DND-41 (cell line): Measurements from ENCODE around the gene RTN4RL2.

ENCODE experiments used
- ATAC-seq: fragments of 200-7000 bp; cut with Tn5 transposase; 3 replicates; pipeline ENCODE4 v1.9.1; 2021; ENCODE audit warnings: low read depth; ENCODE audit not compliant: insufficient read depth
- DNase-seq: peaks from one replicate; pipeline ENCODE4 v3.0.0-alpha.2; 2020
- H2AFZ ChIP-seq: 2 replicates; pipeline ENCODE4 v1.6.0; 2012; ENCODE audit warnings: low read depth, low read length
- H3K27ac ChIP-seq: 2 replicates; pipeline ENCODE4 v1.5.1; 2012; ENCODE audit warnings: low read length, inconsistent platforms
- H3K27me3 ChIP-seq: fragments of 200-600 bp; sonication (generic); 2 replicates; pipeline ENCODE4 v1.6.0; 2012; ENCODE audit warnings: low read length, mild to moderate bottlenecking, inconsistent platforms; ENCODE audit not compliant: insufficient read depth, poor library complexity
- H3K36me3 ChIP-seq: 2 replicates; pipeline ENCODE4 v1.5.1; 2012; ENCODE audit warnings: low read length, inconsistent platforms; ENCODE audit not compliant: insufficient read depth
- H3K4me1 ChIP-seq: 2 replicates; pipeline ENCODE4 v1.5.1; 2012; ENCODE audit warnings: mild to moderate bottlenecking, low read length; ENCODE audit not compliant: insufficient read depth
- H3K4me2 ChIP-seq: 2 replicates; pipeline ENCODE4 v1.6.0; 2012; ENCODE audit warnings: mild to moderate bottlenecking, moderate library complexity, low read length, inconsistent platforms; ENCODE audit not compliant: insufficient read depth
- H3K4me3 ChIP-seq, 2 experiments: fragments of 200-600 bp in 1 of 2; shearing (Covaris generic) in 1 of 2; 2 replicates each; pipeline ENCODE4 v1.5.1; 2012 to 2016; ENCODE audit warnings: inconsistent platforms in 2 of 2, low read length in 2 of 2, mild to moderate bottlenecking in 2 of 2, low read depth in 1 of 2, moderate library complexity in 1 of 2
- H3K79me2 ChIP-seq: 2 replicates; pipeline ENCODE4 v1.6.0; 2012; ENCODE audit warnings: low read length, inconsistent platforms; ENCODE audit not compliant: insufficient read depth
- H3K9ac ChIP-seq: 2 replicates; pipeline ENCODE4 v1.6.0; 2012; ENCODE audit warnings: low read depth, mild to moderate bottlenecking, inconsistent platforms, low read length, moderate library complexity
- H3K9me3 ChIP-seq: 2 replicates; pipeline ENCODE4 v1.5.1; 2012; ENCODE audit warnings: low read length, moderate library complexity, mild to moderate bottlenecking, inconsistent platforms; ENCODE audit not compliant: insufficient read depth, severe bottlenecking
- H4K20me1 ChIP-seq: 2 replicates; pipeline ENCODE4 v1.6.0; 2012; ENCODE audit warnings: low read length; ENCODE audit not compliant: insufficient read depth
- CTCF ChIP-seq: IDR thresholded peaks from 2 replicates; pipeline ENCODE4 v1.5.1; 2012; ENCODE audit warnings: borderline replicate concordance, low read length, moderate library complexity, mild to moderate bottlenecking; ENCODE audit not compliant: poor library complexity, severe bottlenecking; ENCODE audit errors: extremely low read depth
- EZH2 ChIP-seq: IDR thresholded peaks from 3 replicates; pipeline ENCODE4 v1.6.1; 2012; ENCODE audit warnings: borderline replicate concordance, low read depth, mild to moderate bottlenecking, moderate library complexity, low read length, inconsistent platforms; ENCODE audit not compliant: severe bottlenecking

RTN4RL2 gene

DNA sequence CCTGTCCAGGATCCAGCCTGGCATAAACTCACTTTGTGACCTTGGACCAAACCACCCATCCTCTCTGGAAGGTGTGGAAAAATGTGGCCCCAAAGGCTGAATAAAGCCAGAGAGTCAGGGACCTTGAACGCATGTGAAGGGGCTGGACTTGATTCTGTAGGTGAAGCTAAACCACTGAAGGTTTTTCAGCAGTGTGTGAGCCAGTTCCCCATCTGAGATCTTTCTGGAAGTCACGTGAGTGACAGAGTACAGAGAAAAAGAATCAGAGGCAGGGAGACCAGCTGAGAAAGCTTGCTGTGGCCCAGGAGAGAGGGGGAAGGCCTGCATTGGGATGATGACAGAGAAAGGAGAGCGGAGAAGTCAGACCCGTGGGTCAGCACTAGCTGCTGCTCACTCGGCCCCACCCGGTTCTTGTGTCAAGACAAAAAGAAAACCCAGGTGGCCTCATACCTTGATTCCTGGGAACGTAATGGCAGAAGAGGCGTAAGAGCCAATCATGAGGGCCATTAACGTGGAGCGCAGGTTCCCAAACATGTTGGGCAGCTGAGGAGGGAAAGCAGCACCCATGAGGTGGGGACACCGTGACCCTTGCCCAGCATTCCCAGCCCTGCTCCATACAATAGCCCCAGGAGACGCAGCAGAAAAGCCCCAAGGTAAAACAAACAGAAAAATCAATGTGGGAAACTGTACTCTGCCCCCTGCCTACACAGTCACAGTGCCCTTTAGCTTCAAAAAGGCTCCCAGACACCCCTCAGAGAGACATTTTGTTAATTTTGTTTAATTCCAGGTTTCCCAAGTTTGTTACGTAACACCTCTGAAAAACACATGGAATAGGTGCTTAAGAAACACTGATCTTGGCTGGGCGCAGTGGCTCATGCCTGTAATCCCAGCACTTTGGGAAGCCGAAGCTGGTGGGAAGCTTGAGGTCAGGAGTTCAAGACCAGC, 37.2 kb downstream of the RTN4RL2 start:
- Histone ChIP-seq H3K27me3 (no peaks in the 10 kb centered on the region), H3K79me2 (no peaks in the 10 kb centered on the region), H4K20me1 (no peaks in the 10 kb centered on the region), H3K4me1 (peaks cover 8% of the 10 kb centered on the region), H3K9me3 (no peaks in the 10 kb centered on the region), H3K9ac (no peak overlapping the region), H2AFZ (no peak overlapping the region), H3K4me3 (no peak overlapping the region), H3K27ac (no peak overlapping the region), H3K36me3 (peaks cover 6% of the 10 kb centered on the region; the same call in 1 of the 2 replicates), H3K4me2 (no peak overlapping the region)
- DNase-seq (no peak), ATAC-seq (no peak)
- no peak for TF ChIP-seq CTCF
- TF ChIP-seq EZH2, result no peak

- H3K4me1 ChIP-seq, result peaks cover 6% of the 10 kb centered on the region
- no peak for ATAC-seq
These were observed 38.2 kb downstream of the RTN4RL2 start for GRCh38 chr11:57498540-57498939.

DNA sequence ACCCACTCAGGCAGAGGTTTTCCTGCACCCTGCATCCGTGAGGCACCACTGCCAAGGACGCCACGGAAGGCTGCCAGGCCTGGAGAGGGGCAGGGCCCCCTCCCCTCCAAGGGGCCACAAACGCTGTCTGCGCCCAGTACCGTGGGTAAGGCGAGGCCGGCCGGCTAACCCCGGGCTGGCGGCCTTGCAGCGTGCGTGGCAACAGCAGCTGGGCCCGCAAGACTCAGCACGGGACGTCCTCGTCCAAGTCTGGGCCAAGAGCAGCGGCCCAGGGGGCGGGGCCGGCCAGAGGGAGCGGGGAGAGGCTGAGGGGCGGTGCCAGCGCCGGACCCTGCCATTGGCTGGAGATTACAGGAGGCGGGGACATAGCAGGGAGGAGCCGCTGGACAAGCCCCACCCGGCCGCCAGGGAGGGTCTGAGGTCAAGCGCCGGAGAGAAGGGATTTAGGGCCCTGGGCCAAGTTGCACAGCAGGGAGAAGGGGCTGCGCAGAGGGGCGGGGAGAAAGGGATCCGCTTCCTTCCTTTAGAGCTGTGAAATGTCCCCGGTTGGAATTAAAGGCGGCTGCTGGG, 39.2 kb downstream of the RTN4RL2 start:
- H3K9ac ChIP-seq, result no peak overlapping the region
- H3K9me3 ChIP-seq, result no peaks in the 10 kb centered on the region
- TF ChIP-seq EZH2, result no peak
- no peak for TF ChIP-seq CTCF
- H3K4me2 ChIP-seq, result no peak overlapping the region
- no peak for ATAC-seq
- H3K4me1 ChIP-seq, result no peaks in the 10 kb centered on the region
- peaks cover 6% of the 10 kb centered on the region; the same call in 1 of the 2 replicates for H3K36me3 ChIP-seq
- no peaks in the 10 kb centered on the region for H3K79me2 ChIP-seq
- H3K4me3 ChIP-seq, result no peak overlapping the region
- no peaks in the 10 kb centered on the region for H3K27me3 ChIP-seq
- no peak for DNase-seq
- H3K27ac ChIP-seq, result no peak overlapping the region
- no peak overlapping the region for H2AFZ ChIP-seq
- H4K20me1 ChIP-seq, result no peaks in the 10 kb centered on the region

More at GRCh38 chr11:57498540-57498939, 38.2 kb downstream of the RTN4RL2 start:
- TF ChIP-seq EZH2 (no peak), CTCF (no peak)
- Histone ChIP-seq H3K4me2 (no peak overlapping the region), H3K79me2 (no peaks in the 10 kb centered on the region), H3K27me3 (no peaks in the 10 kb centered on the region), H4K20me1 (no peaks in the 10 kb centered on the region), H3K36me3 (peaks cover 6% of the 10 kb centered on the region; the same call in 1 of the 2 replicates), H3K27ac (no peak overlapping the region), H2AFZ (no peak overlapping the region), H3K9ac (no peak overlapping the region), H3K9me3 (no peaks in the 10 kb centered on the region), H3K4me3 (no peak overlapping the region)
- no peak for DNase-seq
